ENCODE measurements around the gene EME2.

- no peak for TF ChIP-seq CTCF (conservative IDR thresholded peaks at IDR 0.05 in 1 of 2, IDR thresholded peaks at IDR 0.05 in 1 of 2; ENCODE audit: extremely low read depth in 1 of 2, insufficient read depth in 1 of 2, low read depth in 1 of 2, low read length in 2 of 2)
- TF ChIP-seq EZH2 (IDR thresholded peaks at IDR 0.05; ENCODE audit: borderline replicate concordance, low read length), result no peak
Observed at GRCh38 chr16:1782408-1783264, 10.0 kb downstream of the EME2 start, which contains the start of the genes NUBP2 and SPSB3.
